Endometrial microvascular endothelial cells (primary cell): ENCODE results near the gene SLC28A3. TPM values are rescaled to one million over a fixed set of nuclear protein-coding genes. Genes with fewer than 3 reads are reported as not detected.

Experiments
- in situ Hi-C: cut with HindIII; loops from 2 replicates; pipeline ENCODE4 v1.10.0; 2017; ENCODE audit warnings: low sequenced_read_pairs, low pct_unique_long_range_greater_than_20kb; ENCODE audit errors: inconsistent ontology term
- total RNA-seq: library from RNA; depleted of rRNA; stranded (reverse); fragments of >200 nt; gene quantifications from one replicate; pipeline ENCODE4 v1.2.3, GENCODE V29; 2015; ENCODE audit errors: inconsistent ontology term

SLC28A3 gene
- total RNA-seq, 1 donor from 2014 or later = not detected

DNA sequence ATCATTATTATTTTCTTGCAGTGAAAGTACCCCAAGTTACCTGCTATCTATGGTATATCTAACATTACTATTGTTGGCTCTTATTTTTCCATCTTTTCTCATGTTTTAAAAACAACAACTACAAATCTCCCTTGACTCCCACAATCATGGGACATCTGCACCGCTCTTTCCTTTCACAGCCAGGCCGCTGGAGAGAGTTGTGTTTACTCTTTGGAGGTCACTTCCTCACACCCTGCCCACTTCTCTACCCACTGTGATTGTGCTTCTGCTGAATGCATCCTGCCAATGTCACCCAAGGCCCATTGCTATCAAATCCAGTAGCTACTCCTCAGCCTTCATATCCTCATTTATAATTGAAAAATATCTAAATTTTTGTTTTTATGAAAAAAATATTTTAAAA, 29.7 kb downstream of the SLC28A3 start:
- in situ Hi-C loops = no loop called here

DNA sequence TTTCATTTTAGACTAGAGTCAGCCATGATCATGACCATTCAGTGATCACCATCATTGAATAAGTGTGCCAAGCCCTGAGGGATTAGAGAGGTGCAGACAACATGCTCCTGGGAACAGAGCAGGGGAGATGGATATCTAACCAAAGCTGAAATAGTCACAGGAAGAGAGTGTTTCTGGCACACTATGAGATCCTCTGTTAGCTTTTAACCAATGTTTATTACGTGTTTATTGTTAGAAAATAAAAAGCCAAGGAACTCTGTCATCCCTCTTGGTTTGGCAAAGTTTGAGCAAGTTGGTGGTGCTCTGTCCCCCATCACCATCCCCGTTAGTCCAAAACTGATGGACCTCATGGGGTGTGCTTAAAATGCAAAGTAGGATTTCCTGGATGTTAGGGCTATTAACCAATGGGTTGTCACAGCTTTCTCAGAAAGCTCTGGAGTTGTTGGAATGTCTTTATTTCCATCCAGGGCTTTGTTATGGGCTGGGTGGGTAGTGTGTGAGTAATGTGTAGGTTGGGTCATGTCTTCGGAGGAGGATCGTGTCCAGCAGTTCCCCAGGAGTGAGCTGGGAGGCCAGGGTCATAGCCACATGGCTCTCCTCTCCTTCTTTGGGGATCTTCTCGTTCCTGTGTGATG, 34.9 kb downstream of the SLC28A3 start:
- in situ Hi-C loops = no loop called here

GRCh38 chr9:84304166-84304565, 36.4 kb downstream of the SLC28A3 start:
- in situ Hi-C loops = no loop called here

GRCh38 chr9:84303061-84303460, 37.5 kb downstream of the SLC28A3 start:
- in situ Hi-C loops = no loop called here

- in situ Hi-C loops = no loop called here
Measured at GRCh38 chr9:84301851-84302250, 38.7 kb downstream of the SLC28A3 start.

GRCh38 chr9:84300271-84300670, 40.3 kb downstream of the SLC28A3 start:
- in situ Hi-C loops = no loop called here

DNA sequence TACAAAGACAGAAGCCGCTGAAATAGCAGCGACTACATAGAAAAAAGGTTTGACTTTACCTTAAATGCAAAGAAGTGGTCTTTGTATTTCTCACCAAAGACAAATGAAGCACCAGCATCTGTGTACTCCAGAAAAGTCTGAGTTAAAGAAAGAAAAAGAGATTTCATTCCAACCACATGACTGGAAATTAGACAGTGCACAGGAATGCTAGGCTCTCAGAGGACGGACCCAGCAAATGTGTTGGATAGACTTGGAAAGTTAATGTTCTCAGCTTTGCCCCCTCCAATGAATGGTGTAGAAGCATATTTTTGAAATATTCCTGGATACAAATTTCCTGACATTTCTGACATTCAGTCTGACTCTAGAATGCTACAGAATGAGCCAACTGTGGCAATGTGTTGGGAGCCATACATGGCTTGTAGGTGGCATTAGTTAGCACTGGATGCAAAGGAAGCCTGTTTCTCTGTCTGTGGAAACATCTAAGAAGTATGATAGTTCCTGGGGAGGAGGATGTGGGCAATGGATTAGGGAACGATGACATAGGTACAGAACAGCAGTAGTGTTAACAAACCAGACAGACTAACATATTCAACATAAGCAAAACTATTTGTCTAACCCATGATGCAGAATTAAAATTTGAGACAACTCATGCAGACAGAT, 43.3 kb downstream of the SLC28A3 start:
- in situ Hi-C loops = no loop called here

DNA sequence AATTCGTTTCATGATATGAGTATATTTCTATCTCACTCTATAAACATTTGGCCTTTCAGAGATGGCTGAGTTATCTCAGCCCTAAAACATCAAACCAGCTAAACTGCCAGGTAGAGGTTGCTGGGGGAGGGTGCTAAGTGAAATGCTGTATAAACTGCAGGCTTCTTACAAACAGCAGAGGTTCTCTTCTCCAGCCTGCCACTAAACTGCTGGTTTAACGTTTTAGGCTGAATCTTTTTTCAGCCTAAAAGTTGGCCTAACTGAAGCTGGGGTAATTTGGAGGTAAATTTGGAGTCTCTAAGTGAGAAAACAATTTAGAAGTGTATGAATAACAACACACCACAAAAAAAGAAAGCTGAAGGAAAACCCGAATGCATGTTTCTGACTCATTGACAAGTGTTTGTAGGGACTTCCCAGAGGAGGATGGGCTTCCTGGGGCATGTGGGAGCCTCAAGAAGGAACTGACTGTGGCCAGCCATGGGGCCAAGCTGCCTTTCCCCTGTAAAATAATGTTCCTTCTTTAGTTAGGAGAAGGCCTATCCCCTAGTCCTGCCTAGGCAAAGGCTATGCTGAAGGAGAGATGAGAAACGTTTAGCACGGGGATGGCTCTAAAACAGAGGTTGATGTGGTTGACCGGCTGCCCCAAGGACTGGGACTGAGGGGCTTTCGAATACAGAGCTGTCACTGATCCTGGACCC, 44.3 kb downstream of the SLC28A3 start:
- in situ Hi-C loops = no loop called here

DNA sequence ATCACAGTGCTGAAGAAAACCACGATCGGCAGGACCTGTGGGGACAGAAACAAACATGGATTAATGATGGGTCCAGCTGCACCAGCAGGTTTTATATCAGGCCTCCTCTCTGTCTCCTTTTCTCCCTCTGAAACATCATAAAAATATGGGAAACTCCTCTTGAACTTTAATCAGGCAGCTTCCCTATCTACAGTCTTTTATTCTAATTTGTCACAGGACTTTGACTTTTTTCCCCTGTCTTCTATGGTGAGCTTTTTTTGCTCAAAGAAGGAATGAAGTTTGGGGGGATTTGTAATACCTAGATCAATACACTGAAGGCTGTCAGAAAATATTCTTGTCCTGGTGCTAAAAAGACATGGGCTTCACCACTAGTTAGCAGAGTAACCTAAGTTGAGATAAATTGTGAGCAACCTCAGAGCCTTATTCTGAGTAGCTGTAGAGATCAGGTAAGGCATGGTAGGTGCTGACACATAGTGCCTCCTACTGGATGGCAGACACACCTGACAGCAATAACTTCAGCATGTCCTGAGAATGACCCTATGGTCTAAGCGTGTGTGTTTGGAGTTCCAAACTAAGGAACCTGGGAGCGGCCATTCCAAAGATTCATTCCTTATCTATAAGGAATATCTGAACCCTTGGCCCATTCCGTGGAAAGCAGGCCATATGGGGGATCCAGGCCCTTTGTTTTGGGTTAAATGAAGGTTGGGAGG, 46.2 kb downstream of the SLC28A3 start:
- in situ Hi-C loops = no loop called here

GRCh38 chr9:84293001-84293798, 47.4 kb downstream of the SLC28A3 start:
- in situ Hi-C loops = no loop called here

GRCh38 chr9:84285381-84285780, 55.2 kb downstream of the SLC28A3 start:
- in situ Hi-C loops = no loop called here

- in situ Hi-C loops = no loop called here
Measured at GRCh38 chr9:84283946-84284345, 56.6 kb downstream of the SLC28A3 start.

DNA sequence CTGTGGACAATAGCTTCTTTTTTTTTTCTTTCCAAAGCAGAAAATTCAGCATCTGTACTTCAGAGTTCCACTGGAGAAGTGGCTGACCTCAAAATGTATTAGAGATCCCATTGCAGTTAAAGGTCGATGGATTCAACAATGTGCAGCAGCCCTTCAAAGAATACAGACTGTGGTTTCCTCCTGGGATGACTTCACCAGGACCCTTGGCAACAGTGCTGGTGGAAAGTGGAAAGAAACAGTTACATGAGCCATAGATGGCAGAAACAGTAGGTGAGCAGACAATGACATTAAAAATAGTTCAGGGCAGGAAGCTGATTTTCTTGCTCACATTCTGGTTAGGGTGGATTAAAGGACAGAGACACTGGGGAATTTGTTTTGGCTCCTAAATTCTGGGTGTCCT, 62.4 kb downstream of the SLC28A3 start:
- in situ Hi-C loops = no loop called here

DNA sequence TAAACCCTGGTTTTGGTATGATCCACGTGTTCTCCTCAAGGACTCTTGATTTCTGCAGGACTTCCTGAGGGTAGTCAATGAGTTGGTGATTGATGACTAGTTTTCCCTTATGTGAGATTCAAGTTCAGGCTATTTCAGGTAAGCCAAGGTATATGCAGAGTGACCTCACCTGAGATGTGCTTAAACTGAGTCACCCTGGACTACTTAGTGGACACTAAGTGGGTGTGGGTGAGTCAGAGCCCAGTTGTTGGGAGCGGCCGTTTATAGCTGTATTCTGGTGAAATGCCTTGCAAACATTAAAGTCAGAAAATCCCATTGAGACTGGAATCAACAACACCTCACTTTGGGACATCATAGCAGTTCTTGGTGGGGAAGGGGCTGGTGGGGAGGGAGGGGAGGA, 62.9 kb downstream of the SLC28A3 start:
- in situ Hi-C loops = no loop called here

- in situ Hi-C loops = no loop called here
Measured at GRCh38 chr9:84276741-84277140, 63.8 kb downstream of the SLC28A3 start.

DNA sequence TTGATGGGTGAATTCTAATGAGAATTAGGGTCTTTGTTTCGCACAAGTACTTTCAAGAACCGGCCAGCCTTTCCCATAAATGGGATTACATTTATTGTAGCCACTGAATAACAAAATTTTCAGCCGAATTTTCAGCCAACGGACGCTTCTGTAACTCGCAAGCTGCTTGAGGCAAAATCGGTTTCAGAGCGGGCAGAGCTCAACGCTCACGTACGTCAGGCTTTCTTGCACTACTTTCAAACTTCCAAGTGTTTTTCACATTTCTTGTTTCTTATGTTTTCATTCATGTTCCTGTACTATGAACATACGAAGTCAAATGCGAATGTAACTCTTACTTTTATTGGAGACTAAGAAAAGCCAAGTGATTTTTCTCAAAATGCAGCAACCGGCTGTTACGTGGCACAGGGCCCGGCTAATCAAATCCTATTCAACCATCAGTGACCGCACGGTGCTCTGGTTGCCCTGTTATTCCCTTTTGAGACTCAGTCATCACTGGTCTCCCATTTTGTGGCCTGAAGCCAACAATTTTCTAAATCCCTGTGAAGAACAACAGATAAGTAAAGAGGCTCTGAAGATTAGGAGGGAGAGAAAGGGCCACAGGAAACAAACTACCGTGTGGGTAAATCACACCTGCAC, 68.5 kb downstream of the SLC28A3 start:
- in situ Hi-C loops = loop anchor here (25.0 kb wide), 1 partner anchor 335 kb away; no protein-coding TSS in a partner anchor

- in situ Hi-C loops = loop anchor here (25.0 kb wide), 1 partner anchor 334 kb away; no protein-coding TSS in a partner anchor
Measured at GRCh38 chr9:84271531-84271900, 69.0 kb downstream of the SLC28A3 start.

GRCh38 chr9:84270847-84271530, 69.6 kb downstream of the SLC28A3 start:
- in situ Hi-C loops = loop anchor here (25.0 kb wide), 1 partner anchor 334 kb away; no protein-coding TSS in a partner anchor
